Kidney epithelial cell (primary cell): ENCODE measurements around the gene COG3. TPM values are rescaled to one million over a fixed set of nuclear protein-coding genes. Genes with fewer than 3 reads are reported as not detected.

Experiments
- DNase-seq: peaks from one replicate; pipeline ENCODE4 v3.0.0-alpha.2; 2010; ENCODE audit warnings: low read depth
- H3K27me3 ChIP-seq: 2 replicates; pipeline ENCODE4 v1.6.0; 2011; ENCODE audit warnings: low read length; ENCODE audit not compliant: control insufficient read depth, insufficient read depth
- H3K36me3 ChIP-seq: 2 replicates; pipeline ENCODE4 v1.5.1; 2011; ENCODE audit warnings: low read length; ENCODE audit not compliant: control insufficient read depth, insufficient read depth
- H3K4me3 ChIP-seq: 2 replicates; pipeline ENCODE4 v1.5.1; 2011; ENCODE audit warnings: low read depth, mild to moderate bottlenecking, control low read depth, low read length
- CTCF ChIP-seq: IDR thresholded peaks from 2 replicates; pipeline ENCODE4 v1.5.1; 2011; ENCODE audit warnings: mild to moderate bottlenecking, moderate library complexity, low read length, control low read depth, inconsistent platforms; ENCODE audit not compliant: insufficient read depth, poor library complexity, severe bottlenecking
- total RNA-seq: library from RNA; depleted of rRNA; stranded (reverse); fragments of >200 nt; gene quantifications from 2 replicates; pipeline ENCODE4 v1.2.3, GENCODE V29; 2015

The COG3 gene
- total RNA-seq, 1 donor from 2014 or later = 32.3 TPM

- TF ChIP-seq CTCF = no peak
- no peak for DNase-seq
- Histone ChIP-seq H3K4me3 (no peak overlapping the region), H3K36me3 (no peaks in the 10 kb centered on the region), H3K27me3 (no peaks in the 10 kb centered on the region)
Measured at GRCh38 chr13:45436953-45437352, 27.8 kb upstream of the COG3 start.

GRCh38 chr13:45437947-45438346, 26.8 kb upstream of the COG3 start:
- TF ChIP-seq CTCF = no peak
- no peak overlapping the region for H3K4me3 ChIP-seq
- no peak for DNase-seq
- no peaks in the 10 kb centered on the region for H3K36me3 ChIP-seq
- no peaks in the 10 kb centered on the region for H3K27me3 ChIP-seq

- no peaks in the 10 kb centered on the region for H3K27me3 ChIP-seq
- TF ChIP-seq CTCF = no peak
- no peak for DNase-seq
- no peak overlapping the region for H3K4me3 ChIP-seq
- H3K36me3 ChIP-seq = no peaks in the 10 kb centered on the region
Measured at GRCh38 chr13:45439008-45439407, 25.7 kb upstream of the COG3 start.

- Histone ChIP-seq H3K4me3 (no peak overlapping the region), H3K27me3 (no peaks in the 10 kb centered on the region), H3K36me3 (no peaks in the 10 kb centered on the region)
- TF ChIP-seq CTCF = no peak
- DNase-seq = no peak
Measured at GRCh38 chr13:45439781-45440462, 24.8 kb upstream of the COG3 start.

- Histone ChIP-seq H3K36me3 (no peaks in the 10 kb centered on the region), H3K4me3 (no peak overlapping the region), H3K27me3 (no peaks in the 10 kb centered on the region)
- TF ChIP-seq CTCF = peak; percentile 45
- DNase-seq = peak; percentile 48
Measured at GRCh38 chr13:45441633-45442032, 23.1 kb upstream of the COG3 start.

- no peak overlapping the region for H3K4me3 ChIP-seq
- H3K27me3 ChIP-seq = no peaks in the 10 kb centered on the region
- H3K36me3 ChIP-seq = no peaks in the 10 kb centered on the region
- DNase-seq = no peak
- TF ChIP-seq CTCF = no peak
Measured at GRCh38 chr13:45445053-45445452, 19.7 kb upstream of the COG3 start.
